KOPT-K1 (cell line): Measurements from ENCODE around the gene CADPS2.

ENCODE experiments used
- H3K27ac ChIP-seq: fragments of 200-600 bp; sonication (generic); 2 replicates; pipeline ENCODE4 v1.5.1; 2016; ENCODE audit warnings: antibody characterized with exemption, mild to moderate bottlenecking, low read depth, low read length; ENCODE audit not compliant: poor library complexity, severe bottlenecking
- H3K36me3 ChIP-seq: fragments of 200-600 bp; sonication (generic); 2 replicates; pipeline ENCODE4 v1.5.1; 2017; ENCODE audit warnings: antibody characterized with exemption, mild to moderate bottlenecking, low read length, moderate library complexity; ENCODE audit not compliant: insufficient read depth
- H3K9me3 ChIP-seq: fragments of 200-600 bp; sonication (generic); 2 replicates; pipeline ENCODE4 v1.5.1; 2017; ENCODE audit warnings: antibody characterized with exemption, low read length, mild to moderate bottlenecking; ENCODE audit not compliant: insufficient read depth, poor library complexity, severe bottlenecking

CADPS2 gene

DNA sequence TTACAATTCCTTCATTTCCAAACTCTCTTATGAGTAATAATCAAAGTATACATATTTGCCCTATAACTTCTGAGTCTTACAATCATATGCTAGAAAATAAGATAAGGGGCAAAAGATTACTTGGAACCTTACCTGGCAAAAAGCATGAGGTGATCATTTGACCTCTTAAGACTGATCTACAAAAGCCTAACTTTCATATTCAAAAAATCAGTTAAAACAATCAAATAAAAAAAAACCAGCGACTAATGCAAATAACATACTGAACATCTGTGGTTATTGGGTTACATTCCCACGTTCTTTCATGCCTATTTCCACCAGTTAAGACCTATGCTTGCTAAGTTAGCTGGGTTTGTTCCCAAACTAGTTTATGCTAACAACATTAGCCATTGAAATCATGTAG, 375.0 kb downstream of the CADPS2 start:
- Histone ChIP-seq H3K9me3 (no peaks in the 10 kb centered on the region), H3K27ac (no peak overlapping the region), H3K36me3 (no peaks in the 10 kb centered on the region)

DNA sequence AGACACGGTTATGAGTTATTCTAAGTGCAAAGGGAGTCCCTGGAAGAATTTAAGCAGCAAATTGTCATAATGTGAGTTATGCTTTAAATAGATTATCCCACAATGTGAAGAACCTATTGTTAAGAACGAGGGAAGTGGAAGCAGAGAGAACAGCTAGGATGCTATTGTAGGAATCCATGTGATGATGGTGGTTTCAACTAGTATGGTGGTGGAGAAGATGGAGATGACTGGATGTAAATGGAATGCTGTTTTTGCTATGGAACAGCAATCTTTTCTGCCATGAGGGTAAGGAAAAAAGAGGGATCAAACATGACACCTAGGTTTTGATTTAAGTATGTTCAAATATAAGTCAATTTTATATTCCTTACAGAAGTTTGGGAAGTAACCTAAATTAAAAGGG, 378.7 kb downstream of the CADPS2 start:
- Histone ChIP-seq H3K27ac (no peak overlapping the region), H3K36me3 (no peaks in the 10 kb centered on the region), H3K9me3 (no peaks in the 10 kb centered on the region)

DNA sequence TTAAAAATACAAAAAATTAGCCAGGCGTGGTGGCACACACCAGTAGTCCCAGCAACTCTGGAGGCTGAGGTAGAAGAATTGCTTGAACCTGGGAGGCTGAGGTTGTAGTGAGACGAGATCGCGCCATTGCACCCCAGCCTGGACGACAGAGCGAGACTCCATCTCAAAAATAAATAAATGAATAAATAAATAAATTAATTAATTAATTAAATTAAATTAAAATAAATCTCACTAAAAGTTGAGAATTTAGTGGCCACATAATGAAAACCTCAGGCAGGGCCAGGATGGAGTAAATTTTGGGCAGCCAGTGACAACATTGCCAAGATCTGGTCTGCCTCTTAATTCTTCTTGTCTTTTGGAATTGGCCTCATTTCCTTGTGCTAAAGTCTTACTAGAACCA, 394.3 kb downstream of the CADPS2 start:
- no peak overlapping the region for H3K27ac ChIP-seq
- H3K9me3 ChIP-seq, result no peaks in the 10 kb centered on the region
- H3K36me3 ChIP-seq, result no peaks in the 10 kb centered on the region

DNA sequence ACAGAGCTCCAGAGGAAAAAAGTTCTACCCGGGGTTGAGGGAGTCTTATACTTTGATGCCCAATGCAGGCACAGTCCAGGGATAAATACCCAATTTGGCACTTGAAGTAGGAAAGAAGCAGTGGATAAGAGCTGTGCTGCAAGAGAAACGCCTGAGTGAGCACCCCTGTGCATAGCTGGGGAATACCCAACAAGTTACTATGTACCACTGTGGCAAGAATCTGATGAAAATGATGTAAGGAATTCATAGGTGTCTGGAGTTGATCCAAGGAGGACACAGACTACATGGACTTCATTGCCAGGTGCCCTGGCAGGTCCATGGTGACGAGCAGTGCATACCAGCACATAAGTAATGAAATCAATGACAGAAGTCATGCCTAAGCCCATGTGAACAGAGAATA, 398.0 kb downstream of the CADPS2 start:
- no peaks in the 10 kb centered on the region for H3K9me3 ChIP-seq
- H3K27ac ChIP-seq, result no peak overlapping the region
- H3K36me3 ChIP-seq, result no peaks in the 10 kb centered on the region

DNA sequence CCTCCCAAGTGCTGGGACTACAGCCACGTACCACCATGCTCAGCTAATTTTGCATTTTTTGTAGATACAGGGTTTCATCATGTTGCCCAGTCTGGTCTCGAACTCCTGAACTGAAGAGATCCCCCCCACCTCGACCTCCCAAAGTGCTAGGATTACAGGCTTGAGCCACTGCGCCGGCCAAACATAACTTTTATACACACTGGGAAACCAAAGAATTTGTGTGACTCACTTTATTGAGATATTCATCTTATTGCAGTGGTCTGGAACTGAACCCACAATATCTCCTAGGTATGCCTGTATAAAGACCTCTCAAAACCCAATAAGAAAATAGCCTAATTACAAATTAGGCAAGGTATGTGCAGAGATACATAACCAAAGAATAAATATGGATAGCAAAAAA, 399.1 kb downstream of the CADPS2 start:
- Histone ChIP-seq H3K36me3 (no peaks in the 10 kb centered on the region), H3K27ac (no peak overlapping the region)

DNA sequence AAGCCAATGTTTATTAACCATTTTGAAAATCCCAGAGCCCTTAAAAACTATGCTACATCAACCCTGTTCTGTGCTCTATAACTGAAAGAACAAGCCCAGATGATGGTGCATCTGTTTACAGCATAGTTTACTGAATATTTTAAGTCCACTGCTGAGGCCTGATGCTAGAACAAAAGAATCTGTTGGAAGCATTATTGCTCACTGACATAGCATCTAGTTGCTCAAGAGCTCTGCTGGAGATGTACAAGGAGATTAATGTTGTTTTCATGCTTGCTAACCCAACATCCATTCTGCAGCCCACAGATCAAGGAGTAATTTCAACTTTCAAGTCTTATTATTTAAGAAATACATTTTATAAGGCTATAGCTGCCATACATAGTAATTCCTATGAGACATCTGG, 400.4 kb downstream of the CADPS2 start:
- H3K36me3 ChIP-seq, result no peaks in the 10 kb centered on the region
- no peak overlapping the region for H3K27ac ChIP-seq
- no peaks in the 10 kb centered on the region for H3K9me3 ChIP-seq

More for the DNA sequence above, 399.1 kb downstream of the CADPS2 start:
- H3K9me3 ChIP-seq, result no peaks in the 10 kb centered on the region

DNA sequence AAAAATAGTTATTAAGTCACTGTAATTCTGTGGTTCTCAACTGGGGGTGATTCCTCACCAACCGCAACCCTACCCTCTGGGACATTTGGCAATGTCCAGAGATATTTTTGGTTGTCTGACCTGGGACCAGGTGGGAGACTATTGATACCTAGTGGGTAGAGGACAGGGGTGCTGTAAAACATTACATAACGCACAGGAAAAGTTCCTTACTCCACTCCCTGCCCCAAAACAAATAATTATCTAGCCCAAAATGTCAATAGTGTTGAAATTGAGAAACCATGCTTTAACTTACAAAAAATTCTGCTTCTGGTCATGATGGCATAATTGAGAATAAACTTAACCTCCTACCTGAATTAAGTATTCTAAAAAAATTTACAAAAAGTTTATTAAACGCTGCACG, 404.0 kb downstream of the CADPS2 start:
- Histone ChIP-seq H3K27ac (no peak overlapping the region), H3K9me3 (no peaks in the 10 kb centered on the region), H3K36me3 (no peaks in the 10 kb centered on the region)

DNA sequence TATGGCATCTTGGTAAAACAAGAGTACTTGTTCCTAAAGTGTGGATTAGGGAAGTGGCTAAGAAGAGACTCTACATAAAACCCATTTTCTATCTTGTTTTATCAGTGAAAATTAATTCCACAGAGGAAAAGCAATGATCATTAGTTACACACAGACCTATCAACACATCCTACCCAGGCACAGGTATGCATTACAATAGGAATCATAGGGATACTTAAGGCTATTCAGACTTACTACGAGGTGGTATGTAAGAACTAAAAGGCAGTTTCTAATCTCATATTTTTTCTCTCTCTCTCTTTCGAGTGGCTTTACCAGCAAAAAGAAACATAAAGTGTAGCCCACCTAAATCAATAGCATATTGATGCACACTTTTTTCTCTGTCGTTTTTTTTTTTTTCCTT, 415.4 kb downstream of the CADPS2 start:
- Histone ChIP-seq H3K27ac (no peak overlapping the region), H3K9me3 (no peaks in the 10 kb centered on the region), H3K36me3 (no peaks in the 10 kb centered on the region)

DNA sequence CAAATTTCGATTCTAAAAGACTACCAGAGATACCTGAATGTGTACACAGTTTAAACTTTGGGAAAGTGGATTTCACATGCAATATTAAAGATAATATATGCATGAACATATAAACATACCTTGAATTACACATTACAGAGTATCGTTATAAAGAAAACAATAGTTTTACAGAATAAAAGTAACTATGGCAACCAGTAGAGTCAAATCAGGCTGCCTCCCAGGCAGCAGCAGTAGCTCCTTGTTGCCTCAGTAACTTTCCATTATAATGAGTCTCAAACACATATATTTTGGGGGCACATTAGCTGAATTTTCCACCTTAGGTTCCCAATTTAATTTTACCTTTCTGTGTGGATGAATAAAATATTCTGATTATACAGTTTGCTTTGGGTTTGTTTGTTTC, 417.3 kb downstream of the CADPS2 start:
- Histone ChIP-seq H3K36me3 (no peaks in the 10 kb centered on the region), H3K9me3 (no peaks in the 10 kb centered on the region), H3K27ac (no peak overlapping the region)

DNA sequence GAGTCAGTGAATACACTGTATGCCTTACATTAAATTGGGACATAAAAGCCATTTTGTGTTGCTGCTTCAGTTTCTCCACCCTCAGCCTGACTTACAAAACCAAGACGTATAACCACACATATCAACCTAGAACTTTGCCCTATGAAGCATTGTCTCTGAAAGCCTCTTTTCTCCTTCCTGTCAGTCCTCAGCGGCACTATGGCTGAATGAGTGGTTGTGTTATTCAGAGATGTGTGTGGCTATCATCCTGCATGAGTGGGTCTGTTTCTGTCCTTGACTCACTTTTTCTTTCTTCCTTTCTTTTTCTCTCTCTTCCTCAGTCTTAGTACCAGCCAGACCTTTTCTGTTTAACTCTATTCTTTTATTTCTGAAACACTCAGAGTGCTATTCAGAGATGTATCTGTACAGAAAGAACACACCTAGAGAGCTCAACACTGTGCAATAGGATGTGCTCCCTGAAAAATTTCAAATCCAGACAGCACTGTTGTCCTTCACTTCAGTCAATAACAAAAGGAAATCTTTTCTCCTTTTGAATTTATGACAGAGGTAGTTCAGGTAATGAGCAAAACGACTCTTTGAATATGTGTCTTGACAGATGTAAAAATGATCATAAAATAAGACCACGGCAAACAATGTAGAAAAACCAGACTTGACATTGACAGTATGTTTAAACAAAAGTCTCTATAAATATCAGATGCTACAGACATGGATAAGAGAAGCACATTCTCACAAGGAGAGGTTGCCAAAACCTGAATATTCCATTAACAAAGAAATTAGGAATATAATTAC, 418.4 kb downstream of the CADPS2 start:
- no peaks in the 10 kb centered on the region for H3K36me3 ChIP-seq
- H3K9me3 ChIP-seq, result no peaks in the 10 kb centered on the region
- H3K27ac ChIP-seq, result no peak overlapping the region

DNA sequence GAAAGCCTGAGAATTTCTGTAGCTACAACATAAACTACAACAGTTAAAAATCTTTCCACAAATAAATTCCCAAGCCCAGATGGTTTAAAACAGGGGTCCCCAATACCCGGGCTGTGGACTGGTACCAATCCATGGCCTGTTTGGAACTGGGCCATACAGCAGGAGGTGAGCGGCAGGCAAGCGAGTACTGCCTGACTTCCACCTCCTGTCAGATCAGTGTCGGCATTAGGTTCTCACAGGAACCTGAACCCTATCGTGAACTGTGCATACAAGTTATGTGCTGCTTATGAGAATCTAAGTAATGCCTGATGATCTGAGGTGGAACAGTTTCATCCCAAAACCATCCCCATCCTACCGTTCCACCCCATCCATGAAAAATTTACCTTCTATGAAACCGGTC, 421.0 kb downstream of the CADPS2 start:
- H3K27ac ChIP-seq, result no peak overlapping the region
- H3K36me3 ChIP-seq, result no peaks in the 10 kb centered on the region
- no peaks in the 10 kb centered on the region for H3K9me3 ChIP-seq

DNA sequence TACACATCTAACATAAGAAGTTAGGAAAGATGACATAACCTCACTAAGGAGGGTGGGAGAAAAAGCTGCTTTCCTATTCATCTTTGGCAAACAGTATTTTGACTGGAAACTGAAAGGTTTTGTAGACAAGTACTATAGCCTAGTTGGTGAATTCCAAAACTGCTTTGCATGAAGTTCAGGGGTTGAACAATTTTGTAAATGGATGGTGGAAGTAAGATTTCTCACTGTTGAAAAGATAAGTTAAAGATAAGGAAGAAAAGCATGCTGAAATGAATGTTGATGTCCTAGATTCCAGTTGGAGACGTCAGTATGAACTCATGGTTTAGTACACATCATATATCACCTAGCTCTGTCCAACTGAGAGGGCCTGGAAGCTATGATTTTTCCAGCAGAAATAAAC, 422.6 kb downstream of the CADPS2 start:
- Histone ChIP-seq H3K9me3 (no peaks in the 10 kb centered on the region), H3K27ac (no peak overlapping the region), H3K36me3 (no peaks in the 10 kb centered on the region)

DNA sequence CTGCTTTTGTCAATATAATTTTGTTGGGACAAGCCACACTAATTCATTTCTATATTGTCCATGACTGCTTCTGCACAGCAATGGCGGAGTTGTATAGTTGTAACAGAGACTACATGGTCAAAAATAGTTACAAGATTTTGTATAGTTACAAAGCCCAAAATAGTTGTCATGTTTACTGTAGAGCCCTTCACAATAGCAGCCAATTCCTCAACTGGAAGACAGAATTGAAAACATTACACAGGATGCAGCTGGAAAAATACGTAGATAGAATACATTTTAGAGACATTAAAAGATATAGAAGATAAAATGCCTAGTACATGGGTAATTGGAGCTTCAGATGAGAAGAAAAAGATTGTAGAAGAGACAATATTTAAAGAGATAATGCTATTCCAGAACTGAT, 425.3 kb downstream of the CADPS2 start:
- Histone ChIP-seq H3K36me3 (no peaks in the 10 kb centered on the region), H3K27ac (no peak overlapping the region), H3K9me3 (no peaks in the 10 kb centered on the region)

DNA sequence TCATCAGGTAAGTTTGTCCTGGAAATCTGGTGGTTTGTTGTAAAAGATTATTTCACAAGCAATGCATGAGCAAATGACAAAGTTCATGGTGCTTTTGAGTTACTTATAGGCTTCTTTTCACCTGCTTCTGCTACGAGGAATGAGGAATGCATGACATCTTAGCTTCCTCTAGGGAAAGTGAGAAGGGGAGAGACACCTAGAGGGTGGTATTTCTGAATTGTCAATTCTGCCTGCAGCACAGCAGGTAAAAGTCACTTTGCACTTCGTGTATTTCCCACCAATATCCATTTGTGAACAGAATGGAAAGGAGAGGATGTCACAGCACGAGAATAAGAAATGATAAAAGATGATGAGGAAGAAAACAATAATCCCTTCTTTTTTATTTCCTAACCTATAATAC, 428.3 kb downstream of the CADPS2 start:
- Histone ChIP-seq H3K27ac (no peak overlapping the region), H3K9me3 (no peaks in the 10 kb centered on the region), H3K36me3 (no peaks in the 10 kb centered on the region)

DNA sequence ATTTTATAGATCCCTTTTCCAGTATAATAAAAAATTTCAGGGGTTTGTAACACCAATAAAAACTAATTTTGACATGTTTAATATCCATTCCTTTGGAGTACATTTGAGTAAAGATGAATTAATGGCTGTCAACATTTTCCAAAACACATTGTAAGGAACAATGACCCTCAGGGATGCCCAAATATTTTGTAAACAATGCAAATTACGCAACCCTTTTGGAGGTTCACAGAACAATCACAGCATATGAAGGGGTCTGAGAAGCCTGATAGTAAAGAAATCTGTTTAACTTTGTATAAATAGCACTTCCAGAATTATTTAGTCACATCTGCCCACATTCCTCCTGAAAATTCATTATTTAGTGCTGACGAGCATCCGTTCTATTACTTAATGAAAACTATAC, 428.9 kb downstream of the CADPS2 start:
- Histone ChIP-seq H3K9me3 (no peaks in the 10 kb centered on the region), H3K36me3 (no peaks in the 10 kb centered on the region), H3K27ac (no peak overlapping the region)

DNA sequence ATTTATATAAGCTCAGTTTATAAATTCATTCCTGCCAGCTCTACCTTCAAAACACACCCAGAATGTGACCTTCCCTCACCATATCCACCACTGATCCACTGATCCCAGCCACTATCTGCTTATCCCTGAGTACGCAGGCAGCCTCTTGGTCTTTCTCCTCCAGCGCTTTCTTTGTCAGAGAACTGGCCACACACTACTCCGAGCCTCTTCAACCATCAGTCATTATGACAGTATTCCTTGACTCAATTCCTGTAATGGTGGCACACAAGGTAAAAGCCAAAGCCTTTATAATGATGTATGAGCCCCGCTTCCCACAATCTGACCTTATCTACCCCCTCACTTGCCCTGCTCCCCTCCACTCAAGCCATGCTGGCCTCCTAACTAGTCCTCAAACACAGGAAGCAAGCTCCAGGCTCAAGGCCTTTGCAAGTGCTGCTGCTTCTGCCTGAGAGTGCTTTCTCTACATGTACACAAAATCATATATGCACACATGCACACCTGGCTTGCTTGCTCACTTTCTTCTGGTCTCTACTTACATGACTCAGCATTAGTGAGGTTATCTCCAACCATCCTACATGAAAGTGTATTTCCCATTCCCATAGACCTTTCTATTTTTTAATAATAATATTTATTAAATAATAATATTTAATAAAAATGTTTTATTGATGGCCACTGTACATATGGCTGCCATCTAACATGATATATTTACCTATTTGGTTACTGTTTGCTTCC, 431.3 kb downstream of the CADPS2 start:
- Histone ChIP-seq H3K9me3 (no peaks in the 10 kb centered on the region), H3K36me3 (no peaks in the 10 kb centered on the region), H3K27ac (no peak overlapping the region)
